Bronchial epithelial cell (primary cell): ENCODE measurements around the gene BTBD7. TPM values are rescaled to one million over a fixed set of nuclear protein-coding genes. Genes with fewer than 3 reads are reported as not detected.
"Not testable (repeated sequence)": the region's sequence is repeated elsewhere in the genome, so short reads cannot be mapped to it uniquely, and the experiment has no call there.

ENCODE experiments used
- DNase-seq: peaks from one replicate; pipeline ENCODE4 v3.0.0-alpha.2; 2010; ENCODE audit warnings: low read depth
- FAIRE-seq: peaks from 2 replicates; lab custom pipeline; 2011; peaks lifted over from hg19 to GRCh38; lab: Jason Lieb, UNC
- H3K27me3 ChIP-seq: 2 replicates; pipeline ENCODE4 v1.5.1; 2011; ENCODE audit warnings: low read length; ENCODE audit not compliant: control insufficient read depth, insufficient read depth
- H3K36me3 ChIP-seq: 2 replicates; pipeline ENCODE4 v1.5.1; 2011; ENCODE audit warnings: low read length; ENCODE audit not compliant: control insufficient read depth, insufficient read depth
- H3K4me3 ChIP-seq: 2 replicates; pipeline ENCODE4 v1.5.1; 2011; ENCODE audit warnings: mild to moderate bottlenecking, low read depth, low read length, control low read depth
- total RNA-seq: library from RNA; depleted of rRNA; stranded (reverse); fragments of >200 nt; gene quantifications from 2 replicates; pipeline ENCODE4 v1.2.1, GENCODE V29; 2014
- TF ChIP-seq, protein P1 (sequence below): IDR thresholded peaks from 2 replicates; pipeline ENCODE4 v1.5.1; 2011; ENCODE audit warnings: mild to moderate bottlenecking, moderate library complexity, low read length, control low read depth, inconsistent platforms; ENCODE audit not compliant: insufficient read depth, severe bottlenecking

Gene BTBD7
- total RNA-seq, 1 donor from 2014 or later, result 20.3 TPM

GRCh38 chr14:93368996-93369712 lies 36.3 kb upstream of the BTBD7 start:
- no peak for DNase-seq
- Histone ChIP-seq H3K4me3 (no peak overlapping the region), H3K27me3 (no peaks in the 10 kb centered on the region), H3K36me3 (no peaks in the 10 kb centered on the region)
- no peak for FAIRE-seq
- TF ChIP-seq, protein P1, sequence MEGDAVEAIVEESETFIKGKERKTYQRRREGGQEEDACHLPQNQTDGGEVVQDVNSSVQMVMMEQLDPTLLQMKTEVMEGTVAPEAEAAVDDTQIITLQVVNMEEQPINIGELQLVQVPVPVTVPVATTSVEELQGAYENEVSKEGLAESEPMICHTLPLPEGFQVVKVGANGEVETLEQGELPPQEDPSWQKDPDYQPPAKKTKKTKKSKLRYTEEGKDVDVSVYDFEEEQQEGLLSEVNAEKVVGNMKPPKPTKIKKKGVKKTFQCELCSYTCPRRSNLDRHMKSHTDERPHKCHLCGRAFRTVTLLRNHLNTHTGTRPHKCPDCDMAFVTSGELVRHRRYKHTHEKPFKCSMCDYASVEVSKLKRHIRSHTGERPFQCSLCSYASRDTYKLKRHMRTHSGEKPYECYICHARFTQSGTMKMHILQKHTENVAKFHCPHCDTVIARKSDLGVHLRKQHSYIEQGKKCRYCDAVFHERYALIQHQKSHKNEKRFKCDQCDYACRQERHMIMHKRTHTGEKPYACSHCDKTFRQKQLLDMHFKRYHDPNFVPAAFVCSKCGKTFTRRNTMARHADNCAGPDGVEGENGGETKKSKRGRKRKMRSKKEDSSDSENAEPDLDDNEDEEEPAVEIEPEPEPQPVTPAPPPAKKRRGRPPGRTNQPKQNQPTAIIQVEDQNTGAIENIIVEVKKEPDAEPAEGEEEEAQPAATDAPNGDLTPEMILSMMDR, result no peak

- FAIRE-seq, H3K4me3 ChIP-seq, H3K27me3 ChIP-seq, H3K36me3 ChIP-seq, DNase-seq: not testable (repeated sequence)
These were observed 22.0 kb upstream of the BTBD7 start for GRCh38 chr14:93354873-93355272.

- H3K36me3 ChIP-seq, result no peaks in the 10 kb centered on the region
- H3K4me3 ChIP-seq, result no peak overlapping the region
- H3K27me3 ChIP-seq, result no peaks in the 10 kb centered on the region
- no peak for FAIRE-seq
- TF ChIP-seq, protein P1, result no peak
- no peak for DNase-seq
These were observed 15.5 kb upstream of the BTBD7 start for GRCh38 chr14:93348292-93348691.

DNA sequence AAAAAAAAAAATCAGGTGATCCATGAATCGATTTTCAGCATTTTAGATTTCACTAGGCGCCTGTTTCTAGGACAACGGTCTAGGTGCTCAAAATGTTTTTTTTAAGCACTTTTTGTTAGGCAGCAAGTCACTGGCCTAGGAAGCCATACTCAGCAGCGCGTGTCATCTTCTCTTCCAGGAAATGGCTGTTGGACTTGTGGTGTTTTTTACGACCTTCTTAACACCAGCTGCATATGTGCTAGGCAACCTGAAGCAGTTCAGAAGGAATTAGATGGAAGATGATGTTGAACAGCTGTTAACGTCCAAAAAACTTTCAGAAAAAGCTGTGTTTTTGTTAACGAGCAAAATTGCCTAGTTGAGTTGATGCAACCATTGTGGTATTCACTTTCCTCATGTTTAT lies 15.0 kb upstream of the BTBD7 start:
- TF ChIP-seq, protein P1, result no peak
- FAIRE-seq (no peak), DNase-seq (no peak)
- H3K27me3 ChIP-seq, result no peaks in the 10 kb centered on the region
- H3K36me3 ChIP-seq, result no peaks in the 10 kb centered on the region
- H3K4me3 ChIP-seq, result no peak overlapping the region

- H3K36me3 ChIP-seq, result no peaks in the 10 kb centered on the region
- H3K27me3 ChIP-seq, result no peaks in the 10 kb centered on the region
- H3K4me3 ChIP-seq, result no peak within 1 kb of the TSS
- no peak for DNase-seq
- no peak for FAIRE-seq
- TF ChIP-seq, protein P1, result no peak
These were observed 14.3 kb upstream of the BTBD7 start, which contains the start of gene COX8C for GRCh38 chr14:93346926-93347721. Gene COX8C (plus strand): TSS chr14:93347182. CDS start chr14:93347269, 87 bp downstream.

- no peak overlapping the region for H3K4me3 ChIP-seq
- FAIRE-seq, result no peak
- DNase-seq, result no peak
- TF ChIP-seq, protein P1, result no peak
- no peaks in the 10 kb centered on the region for H3K36me3 ChIP-seq
- no peaks in the 10 kb centered on the region for H3K27me3 ChIP-seq
These were observed 11.0 kb upstream of the BTBD7 start for GRCh38 chr14:93343797-93344196.
